Epithelial cell of umbilical artery (primary cell): Measurements from ENCODE around the gene C1QTNF9. TPM values are rescaled to one million over a fixed set of nuclear protein-coding genes. Genes with fewer than 3 reads are reported as not detected.

ENCODE experiments used
- total RNA-seq: library from RNA; depleted of rRNA; stranded (reverse); fragments of >200 nt; gene quantifications from 2 replicates; pipeline ENCODE4 v1.2.3, GENCODE V29; 2014

C1QTNF9 gene
- not detected in 2 replicates for total RNA-seq

GRCh38 chr13:24309300-24309699, at the start of gene C1QTNF9:
Gene C1QTNF9, plus strand, starts transcription at chr13:24309580. Its CDS starts 6,424 bp downstream, at chr13:24316004.

Other genes starting within 250 kb of the C1QTNF9 start
- gene SPATA13, start 148.9 kb upstream of the C1QTNF9 start, total RNA-seq, result 4.0 and 12.7 TPM in 2 replicates
- 47.1 and 64.1 TPM in 2 replicates for gene PARP4, start 203.2 kb downstream of the C1QTNF9 start, total RNA-seq